Activated CD4-positive, alpha-beta T cell treated with anti-CD3 and anti-CD28 coated beads, Interleukin-2, Interleukin-4, amounts not matched to agents 100 ng/mL and 50 ng/mL, durations not matched to agents 16 hours and 8 hours (primary cell): ENCODE results near the gene GNB1.

Source experiments
- DNase-seq: peaks from one replicate; pipeline ENCODE4 v3.0.0-alpha.2; 2020; ENCODE audit warnings: low spot score

Gene GNB1

DNA sequence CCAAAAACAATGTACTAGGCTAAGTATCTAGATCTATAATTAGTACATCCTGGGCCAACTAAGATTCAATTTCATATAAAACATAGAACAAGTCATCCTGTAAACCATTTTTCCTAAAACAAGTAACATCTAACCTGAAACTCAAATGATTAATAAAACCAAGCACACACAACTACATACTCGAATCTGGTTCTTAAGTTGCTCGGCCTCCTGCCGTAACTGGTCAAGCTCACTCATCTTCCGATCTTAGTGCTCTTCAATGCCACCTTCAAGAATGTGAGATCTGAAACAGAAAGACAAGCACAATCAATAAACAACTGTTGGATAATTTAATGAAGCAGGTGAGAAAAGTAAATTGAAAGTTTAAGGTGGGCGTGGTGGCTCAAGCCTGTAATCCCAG lies 65.7 kb downstream of the GNB1 start:
- peak; percentile 50 for DNase-seq

DNA sequence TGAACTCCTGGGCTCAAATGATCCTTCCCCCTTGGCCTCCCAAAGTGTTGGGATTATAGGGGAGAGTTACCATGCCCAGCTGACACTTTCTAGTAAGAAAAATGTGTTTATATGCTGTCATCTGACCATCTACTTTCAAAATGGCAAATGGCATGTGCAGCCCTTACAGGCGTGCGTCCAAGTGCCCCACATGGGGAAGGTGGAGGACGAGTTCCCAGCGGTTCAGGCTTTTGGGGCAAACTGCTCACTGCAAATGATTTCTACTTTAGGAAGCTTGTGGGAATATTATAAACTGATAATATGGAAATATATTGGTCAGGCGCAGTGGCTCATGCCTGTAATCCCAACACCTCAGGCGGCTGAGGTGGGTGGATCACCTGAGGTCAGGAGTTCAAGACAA lies 71.1 kb downstream of the GNB1 start:
- no peak for DNase-seq

DNA sequence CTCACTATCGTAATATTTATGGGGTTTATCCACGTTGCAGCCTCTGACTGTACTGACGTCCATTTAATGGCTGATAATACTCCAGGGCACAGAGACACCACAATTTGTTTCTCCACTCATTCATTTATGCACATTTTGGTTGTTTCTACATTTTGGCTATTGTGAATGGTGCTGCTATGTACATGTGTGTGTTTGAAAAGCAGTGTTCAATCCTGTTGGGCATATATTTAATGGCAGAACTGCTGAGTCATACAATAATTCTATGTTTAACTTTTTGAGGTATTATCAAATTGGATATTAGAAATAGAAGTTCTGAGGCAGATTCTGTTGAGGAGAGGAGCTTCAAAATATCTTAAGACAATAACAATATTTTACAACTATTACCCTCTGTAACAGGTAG lies 73.7 kb downstream of the GNB1 start:
- DNase-seq: no peak

DNA sequence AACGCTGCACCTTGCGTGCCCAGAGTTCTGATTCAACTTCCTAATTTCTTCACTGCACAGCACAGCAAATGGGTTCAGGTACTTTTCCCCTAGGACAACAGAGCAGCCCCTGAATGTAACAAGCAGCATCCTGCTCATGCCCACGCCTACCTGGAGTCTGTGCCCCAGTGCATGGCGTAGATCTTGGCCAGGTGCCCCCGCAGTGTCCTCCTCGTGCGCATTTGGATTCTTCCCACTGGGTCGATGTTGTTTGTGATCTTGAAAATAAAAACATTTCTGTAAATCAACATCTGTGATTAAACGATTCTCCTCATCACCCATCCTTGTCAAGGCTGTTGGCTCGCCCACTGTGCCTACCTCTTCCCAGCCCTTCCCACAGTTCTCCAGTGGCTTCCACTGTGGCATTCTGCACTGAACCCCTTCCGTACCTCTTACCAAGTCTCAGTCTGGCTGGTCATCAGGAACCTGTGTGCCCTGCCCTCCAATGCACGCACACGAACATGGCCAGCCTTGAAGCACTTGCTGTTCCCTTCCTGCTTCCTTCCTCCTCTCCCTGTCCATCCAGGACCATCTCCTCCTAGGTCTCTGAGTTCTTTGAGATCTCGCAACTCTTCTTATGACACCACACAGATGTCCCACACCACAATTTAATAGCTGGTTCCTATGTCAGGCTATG lies 75.1 kb downstream of the GNB1 start:
- no peak for DNase-seq

DNA sequence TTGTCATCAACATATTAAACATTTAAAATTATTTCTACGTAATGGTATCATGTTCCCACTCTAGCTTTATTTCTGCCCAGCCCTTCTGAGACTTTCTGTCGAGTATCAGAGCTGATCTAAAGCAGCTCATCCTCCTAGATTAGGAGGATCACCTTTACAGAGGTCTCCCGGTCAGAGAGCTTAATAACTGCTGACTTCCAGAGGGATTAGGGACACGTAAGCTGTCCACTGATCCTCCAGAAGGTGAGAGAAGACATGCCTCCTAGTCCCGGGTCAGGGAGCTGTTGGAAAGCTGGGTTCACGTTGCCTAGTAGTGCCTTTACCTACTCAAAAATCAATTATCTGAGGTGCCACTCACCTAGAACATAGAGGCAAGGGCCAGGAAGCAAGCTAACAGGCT lies 81.4 kb downstream of the GNB1 start:
- no peak for DNase-seq

DNA sequence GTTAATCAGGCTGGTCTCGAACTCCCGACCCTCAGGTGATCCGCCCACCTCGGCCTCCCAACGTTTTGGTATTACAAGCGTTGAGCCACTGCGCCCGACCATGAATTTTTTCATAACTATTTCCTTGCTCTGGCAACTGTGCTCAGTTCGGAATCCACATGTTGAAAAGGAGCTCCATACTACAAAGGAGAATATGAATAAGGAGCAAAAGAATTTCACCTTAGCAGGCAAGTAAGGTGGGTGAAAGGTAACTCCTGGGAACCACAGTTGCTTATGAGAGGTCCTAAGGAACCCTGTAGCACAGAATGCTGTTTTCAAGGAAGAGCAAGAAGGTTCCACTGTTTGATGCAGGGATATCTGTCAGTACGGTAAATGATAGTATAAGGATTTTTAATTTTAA lies 82.7 kb downstream of the GNB1 start:
- no peak for DNase-seq

DNA sequence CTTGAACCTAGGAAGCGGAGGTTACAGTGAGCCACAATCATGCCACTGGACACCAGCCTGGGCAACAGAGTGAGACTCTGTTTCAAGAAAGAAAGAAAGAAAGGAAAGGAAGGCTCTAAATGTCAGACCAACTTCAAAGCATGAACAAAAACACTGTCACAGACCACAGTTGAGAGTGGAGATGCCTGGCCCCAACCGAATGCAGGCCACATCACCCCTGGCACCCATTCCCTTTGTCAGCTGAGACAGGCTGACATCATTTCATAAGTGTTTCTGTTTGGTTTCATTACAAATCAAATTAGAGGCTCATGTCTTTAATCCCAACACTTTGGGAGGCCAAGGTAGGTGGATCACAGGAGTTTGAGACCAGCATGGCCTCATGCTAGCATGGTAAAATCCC lies 84.0 kb downstream of the GNB1 start:
- DNase-seq: no peak

DNA sequence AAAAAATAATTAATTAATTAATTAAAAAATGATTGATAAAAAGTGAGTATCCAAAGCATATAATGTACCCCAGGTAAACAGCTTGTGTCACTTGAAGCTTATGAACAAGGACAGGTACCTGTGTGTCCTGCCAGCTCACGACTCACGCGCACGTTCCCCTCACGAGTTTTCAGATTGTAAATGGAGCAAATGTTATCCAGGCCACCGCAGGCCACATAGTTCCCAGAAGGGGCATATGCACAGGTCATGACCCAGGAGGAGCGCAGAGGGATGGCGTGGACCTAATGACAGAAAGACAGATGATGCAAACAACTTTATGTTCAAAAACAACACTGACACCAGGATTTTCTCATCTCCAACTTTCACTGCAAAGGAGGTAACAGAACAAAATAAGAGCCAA lies 86.6 kb downstream of the GNB1 start:
- no peak for DNase-seq

DNA sequence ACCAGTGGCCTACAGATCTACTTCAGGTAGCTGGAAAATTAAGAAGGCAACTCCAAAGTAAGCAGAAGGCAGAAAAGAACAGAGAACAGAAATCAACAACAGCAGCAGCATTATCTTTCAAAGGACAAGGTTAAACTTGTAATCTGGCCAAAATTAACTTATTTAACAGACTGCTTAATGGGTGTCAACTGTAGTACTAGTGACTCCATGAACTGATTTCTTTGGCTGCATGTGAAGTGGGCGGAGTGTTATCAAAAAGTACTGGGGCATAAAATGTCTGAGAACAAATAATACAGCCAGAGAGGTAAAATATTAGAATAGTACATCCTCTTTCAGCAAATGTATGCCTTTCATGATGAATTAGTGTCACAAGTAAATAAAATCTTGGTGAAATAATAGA lies 88.0 kb downstream of the GNB1 start:
- DNase-seq: no peak

DNA sequence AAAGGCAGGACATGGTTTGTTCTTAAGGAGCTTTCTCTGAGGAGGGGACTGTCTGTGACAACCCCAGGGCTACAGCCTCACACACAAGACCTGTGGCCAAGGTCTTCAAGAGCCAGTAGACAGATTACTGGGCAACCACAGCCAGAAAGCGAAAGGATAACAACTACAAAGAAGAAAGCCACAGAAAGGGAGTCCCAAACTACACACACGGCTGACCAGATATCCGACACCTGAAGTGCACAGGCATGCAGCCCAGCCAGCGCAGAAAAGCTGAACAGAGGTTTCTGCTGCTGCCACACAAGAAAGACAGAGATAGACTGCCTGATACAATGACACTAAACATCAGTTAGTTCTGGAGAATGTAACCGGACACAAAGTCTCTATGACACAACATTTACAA lies 91.2 kb downstream of the GNB1 start:
- no peak for DNase-seq

DNA sequence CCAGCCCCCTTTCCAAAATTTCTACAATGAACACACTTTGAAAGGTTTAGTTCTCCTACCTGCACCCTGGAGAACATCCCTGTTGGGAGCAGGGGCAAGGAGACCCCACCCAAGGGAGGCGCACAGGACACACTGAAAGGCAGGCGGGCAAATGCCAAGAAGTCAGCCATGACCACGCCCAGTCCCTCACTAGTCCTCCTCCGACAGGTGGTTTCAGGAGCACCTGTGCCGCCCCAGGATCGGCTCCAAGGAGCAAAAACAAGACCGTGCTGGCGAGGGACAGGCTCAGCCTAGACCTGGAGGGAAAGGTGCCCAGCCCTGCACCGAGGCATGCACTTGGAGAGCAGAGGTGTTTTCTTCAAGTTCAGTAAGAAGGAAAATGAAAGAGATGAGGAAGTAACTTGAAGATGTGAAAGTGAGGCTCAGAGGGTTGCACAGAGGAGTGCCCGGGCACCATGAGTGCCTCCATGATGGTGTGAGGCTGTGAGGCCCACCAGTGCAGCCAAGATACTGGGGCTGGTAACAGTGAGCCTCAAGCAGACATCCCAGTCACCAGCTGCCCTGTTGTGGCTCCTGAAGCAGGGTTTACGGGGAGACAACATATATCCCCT lies 93.1 kb downstream of the GNB1 start:
- no peak for DNase-seq

DNA sequence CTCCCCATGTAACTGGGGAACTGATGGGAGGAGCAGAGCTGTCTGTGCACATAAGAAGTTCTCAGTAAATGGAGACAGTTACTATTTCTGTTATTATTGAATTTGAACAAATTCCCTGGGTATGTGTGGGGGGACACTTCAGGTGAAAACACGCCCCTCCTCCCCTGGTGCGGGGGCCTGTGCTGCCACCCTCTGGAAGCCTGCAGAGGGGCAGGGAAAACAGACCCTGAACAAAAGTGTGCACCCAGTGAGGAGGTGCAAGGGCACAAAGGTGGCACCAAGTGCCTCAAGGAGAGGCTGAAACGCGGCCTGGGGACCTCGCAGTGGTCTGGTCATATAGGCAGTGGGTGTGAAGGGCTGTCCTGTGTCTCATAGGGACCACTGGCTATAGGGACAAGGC lies 94.4 kb downstream of the GNB1 start:
- DNase-seq: no peak

DNA sequence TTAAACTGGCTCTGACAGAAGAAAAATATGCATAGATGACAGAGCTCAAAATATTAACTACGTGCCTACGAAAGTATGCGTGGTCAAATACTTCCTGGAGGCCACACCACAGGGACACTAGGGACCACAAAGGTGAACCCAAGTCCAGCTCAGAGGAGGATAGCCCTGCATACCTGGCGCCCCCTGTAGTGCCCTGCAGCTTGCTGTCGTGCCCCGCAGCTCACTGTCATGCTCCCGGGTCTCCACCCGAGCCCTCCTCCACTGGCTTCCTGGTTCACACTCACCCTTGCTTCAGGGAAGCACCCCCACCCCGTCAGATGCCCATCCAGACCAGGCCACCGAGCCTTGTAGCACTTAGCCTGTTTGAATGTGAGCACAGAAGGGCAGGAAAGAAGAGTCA lies 95.9 kb downstream of the GNB1 start:
- DNase-seq: no peak

DNA sequence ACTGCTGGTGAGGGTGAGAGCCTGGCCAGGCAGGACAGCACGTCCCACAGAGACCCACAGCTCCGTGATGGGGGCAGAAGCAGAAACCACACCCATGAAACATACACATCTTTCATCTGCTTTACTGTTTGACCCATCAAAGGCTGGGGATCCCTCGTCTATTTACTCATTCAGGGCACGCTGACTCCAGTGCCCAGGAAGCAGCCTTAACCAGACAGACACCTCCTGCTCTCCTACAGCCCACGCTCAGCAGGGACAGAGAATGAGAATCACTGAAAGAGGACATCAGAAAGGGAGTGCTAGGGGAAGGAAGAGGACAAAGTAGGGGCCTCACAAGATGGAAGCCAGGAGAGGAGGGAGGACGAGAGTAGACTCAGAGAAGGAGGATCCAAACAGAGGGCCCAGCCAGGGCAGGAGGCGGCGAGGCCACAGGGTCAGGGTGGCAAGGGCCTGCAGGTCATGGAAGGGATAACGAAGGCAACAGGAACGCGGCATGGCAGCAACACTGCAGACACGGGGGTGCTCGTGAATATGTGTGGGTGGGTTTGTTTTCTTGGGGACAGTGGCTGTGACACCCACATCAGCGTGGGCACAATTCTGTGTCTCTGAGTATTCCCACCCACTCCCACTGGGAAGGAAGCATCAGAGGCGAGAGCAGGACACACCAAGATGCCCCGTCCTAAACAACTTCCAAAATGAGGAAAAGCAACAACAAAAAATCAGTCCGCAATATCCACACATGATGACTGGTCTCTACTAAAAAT lies 97.2 kb downstream of the GNB1 start:
- DNase-seq: no peak

DNA sequence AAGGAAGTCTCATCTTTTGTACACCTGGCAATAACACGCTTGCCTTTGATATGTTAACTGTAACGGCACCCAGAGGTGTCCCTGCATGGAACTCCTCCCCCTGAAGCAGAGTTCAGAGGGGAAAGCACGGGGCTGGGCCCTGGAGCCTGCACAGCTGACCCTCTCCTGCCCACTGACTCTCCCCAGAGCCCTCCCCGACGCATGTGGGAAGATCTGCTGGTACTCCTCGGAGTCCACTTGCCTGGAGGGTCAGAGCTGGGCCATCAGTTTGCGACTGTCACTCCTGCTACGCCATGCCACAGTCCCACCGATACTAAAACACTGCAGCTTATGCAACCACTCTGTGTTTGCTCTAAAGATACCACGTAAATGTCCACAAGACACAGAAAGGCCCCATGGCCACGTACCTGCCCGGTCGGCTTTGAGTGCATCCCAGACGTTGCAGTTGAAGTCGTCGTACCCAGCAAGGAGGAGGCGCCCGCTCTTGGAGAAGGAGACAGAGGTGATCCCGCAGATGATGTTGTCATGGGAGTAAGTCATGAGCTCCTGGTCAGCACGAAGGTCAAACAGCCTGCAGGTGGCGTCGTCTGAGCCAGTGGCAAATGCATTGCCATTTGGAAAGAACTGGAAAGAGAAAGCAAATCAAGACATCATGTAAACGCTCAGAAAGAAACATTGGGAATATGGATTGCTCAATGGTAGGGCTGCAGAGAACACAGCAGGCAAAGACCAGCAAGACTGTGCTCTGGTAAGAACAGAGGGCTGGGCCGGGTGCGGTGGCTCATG lies 102.0 kb downstream of the GNB1 start:
- DNase-seq: no peak

DNA sequence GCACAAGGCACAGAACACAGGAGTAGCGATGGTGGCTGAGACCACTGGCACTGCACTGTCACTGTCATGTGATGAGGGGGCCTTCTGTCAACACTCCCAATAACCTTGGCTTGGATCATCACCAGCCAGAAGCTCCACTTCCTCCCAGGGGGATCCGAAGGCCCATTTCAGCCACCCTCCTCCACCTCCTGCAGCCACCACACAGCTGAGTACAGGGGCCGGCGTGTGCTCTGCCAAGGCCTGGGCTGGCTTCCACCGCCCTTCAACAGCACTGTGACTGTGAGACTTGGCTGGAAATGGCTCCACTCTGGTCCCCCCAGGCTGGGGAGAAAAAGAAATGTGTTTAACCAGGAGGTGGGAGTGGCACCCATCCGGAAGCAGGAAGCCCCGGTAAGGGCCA lies 102.8 kb downstream of the GNB1 start:
- DNase-seq: no peak

DNA sequence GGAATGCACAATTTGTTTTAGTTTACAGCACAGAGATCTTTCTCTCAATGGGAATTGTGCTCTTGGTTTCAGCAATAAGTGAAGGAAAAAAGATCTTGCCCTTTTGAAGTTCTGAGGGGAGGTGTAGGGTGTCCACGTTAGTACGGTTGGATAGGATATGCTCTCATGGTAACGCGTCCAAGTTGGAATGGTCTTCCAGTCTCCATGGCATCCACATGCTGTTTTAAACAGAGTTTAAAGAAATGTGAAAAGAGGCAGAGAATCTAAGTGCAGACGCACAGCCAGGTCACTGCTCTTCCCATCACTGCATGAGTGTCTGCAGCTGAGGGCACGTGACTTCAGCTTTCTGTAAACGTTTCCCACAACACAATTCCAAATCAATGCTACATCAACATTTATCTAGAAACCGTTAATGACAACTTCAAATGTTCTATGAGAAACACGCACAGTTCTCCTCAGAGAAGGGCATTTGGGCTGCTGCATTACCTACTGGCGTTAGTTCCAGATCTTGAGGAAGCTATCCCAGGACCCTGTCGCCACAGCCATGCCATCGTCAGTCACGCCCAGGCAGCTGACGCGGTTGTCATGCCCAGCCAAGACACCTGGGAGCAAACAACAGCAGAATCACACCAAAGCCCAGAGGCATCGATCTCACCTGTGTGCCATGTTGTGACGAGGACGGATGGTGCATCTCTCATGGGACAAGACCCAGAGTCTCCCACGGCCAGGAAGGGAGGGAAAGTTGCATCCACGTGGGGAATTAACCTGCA lies 103.9 kb downstream of the GNB1 start:
- DNase-seq: no peak

DNA sequence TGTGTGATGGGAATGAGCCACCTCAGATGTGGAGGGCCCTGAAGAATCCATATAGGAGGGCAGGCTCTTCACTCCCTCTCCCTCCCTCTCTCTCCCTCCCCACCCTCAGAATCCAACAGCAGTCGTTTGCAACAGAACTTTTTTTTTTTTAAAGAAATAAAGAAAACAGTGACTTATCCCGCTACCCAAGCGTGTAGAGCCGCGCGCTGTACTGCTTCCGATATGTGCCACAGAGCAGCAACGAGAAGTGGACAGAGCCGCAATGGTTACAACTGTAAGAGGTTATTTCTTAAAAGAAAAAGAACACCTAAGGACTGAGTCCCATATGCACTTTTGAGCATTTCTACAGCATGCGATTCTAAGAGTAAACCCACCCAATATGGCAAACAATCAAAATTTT lies 105.2 kb downstream of the GNB1 start:
- no peak for DNase-seq

DNA sequence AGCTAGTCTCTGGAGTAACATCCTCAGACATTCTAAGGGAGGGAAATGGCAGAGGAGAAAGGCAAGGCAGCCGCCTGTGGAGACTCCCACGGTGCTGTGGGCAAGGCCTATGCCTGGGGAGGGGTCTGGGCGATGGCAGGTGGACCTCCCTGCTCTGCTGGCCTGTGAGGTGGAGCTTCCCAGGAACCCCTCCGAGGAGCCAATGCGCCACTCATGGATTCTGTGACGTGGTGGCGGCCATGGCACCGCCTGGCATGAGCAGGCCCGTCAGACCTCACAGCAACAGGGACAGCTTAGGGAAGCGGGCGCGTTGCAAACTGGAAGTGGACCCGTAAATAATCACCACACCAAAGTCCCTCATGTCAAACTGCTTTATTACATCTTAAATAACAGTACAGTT lies 106.0 kb downstream of the GNB1 start:
- DNase-seq: no peak

DNA sequence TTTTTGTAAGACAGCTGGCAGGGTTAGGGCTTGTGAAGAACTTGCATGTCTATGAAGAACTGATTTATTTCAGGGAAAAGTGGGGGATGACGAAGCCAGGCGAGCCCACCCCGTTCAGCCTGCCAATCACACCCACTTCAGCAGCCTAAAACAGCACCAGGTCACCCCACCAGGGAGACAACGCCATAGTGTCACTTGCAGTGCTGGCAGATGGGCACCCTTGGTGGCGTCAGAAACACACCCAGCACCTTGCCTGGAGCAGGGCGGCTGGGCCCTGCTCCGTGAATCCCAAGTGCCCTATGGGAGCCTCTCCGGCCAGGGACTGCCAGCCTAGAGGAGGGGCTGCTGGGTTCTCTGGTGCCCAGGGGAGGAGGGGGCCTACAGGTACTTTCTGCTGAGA lies 107.6 kb downstream of the GNB1 start:
- no peak for DNase-seq

DNA sequence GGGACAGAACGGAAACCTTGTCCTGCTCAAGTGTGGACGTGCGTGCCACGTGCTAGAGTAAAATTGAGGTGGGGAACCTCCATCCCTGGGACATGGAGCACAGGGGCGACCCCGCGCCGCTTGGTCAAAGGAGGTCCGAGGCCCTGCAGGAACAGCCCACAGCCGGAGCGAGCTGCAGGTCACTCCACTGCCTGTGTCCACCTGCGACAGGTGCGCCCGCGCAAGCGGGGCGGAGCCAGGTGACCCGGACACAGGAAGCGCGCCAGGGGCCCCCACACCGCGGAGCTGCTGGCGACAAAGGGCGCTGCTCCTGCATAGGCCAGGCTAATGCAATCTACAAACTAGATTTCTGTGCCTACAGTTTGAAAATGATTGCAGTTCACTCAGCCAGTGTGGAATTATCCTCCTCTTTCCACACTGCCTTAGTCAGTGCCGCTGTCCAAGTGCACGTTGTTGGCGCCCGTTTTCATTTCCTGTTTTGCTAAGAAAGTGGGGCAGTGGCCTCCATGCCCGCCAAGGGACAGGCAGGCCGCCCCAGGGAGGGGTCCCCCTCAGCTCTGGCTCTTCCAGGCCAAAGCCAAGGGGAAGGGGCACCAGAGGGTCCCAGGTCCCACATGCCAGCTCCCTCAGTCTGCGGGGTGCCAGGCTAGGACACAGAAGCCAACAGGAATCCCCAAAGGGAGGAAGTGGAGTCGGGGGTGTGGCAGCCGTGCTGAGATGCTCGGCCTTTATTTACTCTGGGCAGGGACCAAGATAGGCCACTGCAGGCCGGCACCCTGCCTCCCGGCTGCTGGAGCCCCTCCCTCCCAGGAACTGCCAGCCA lies 108.3 kb downstream of the GNB1 start:
- no peak for DNase-seq
